GM12878 (cell line): ENCODE data around the gene PHF21B. TPM values are rescaled to one million over a fixed set of nuclear protein-coding genes. Genes with fewer than 3 reads are reported as not detected.

Source experiments
- BHLHE40 ChIP-seq, 2 experiments: fragments of 450-650 bp in 1 of 2; IDR thresholded peaks; 2 replicates each; pipeline ENCODE4 v1.6.1; 2011 to 2017; ENCODE audit warnings: low read depth in 2 of 2, borderline replicate concordance in 1 of 2, improper control_type of control experiment in 1 of 2, low read length in 1 of 2, mild to moderate bottlenecking in 1 of 2
- CHD1 ChIP-seq: IDR thresholded peaks from 2 replicates; pipeline ENCODE4 v1.6.1; 2012; ENCODE audit warnings: low read depth, low read length, improper control_type of control experiment
- GABPA ChIP-seq: IDR thresholded peaks from 2 replicates; pipeline ENCODE4 v1.6.1; 2014; ENCODE audit warnings: antibody characterized with exemption, low read depth, mild to moderate bottlenecking, inconsistent platforms
- POLR2A ChIP-seq: IDR thresholded peaks from 2 replicates; pipeline ENCODE4 v1.6.1; 2011; ENCODE audit warnings: low read depth, mild to moderate bottlenecking, low read length
- RCOR1 ChIP-seq: conservative IDR thresholded peaks from 2 replicates; pipeline ENCODE4 v1.6.1; 2012; ENCODE audit warnings: low read depth, low read length, improper control_type of control experiment
- SIN3A ChIP-seq: IDR thresholded peaks from 2 replicates; pipeline ENCODE4 v1.6.1; 2012; ENCODE audit warnings: low read depth, low read length, improper control_type of control experiment
- TAF1 ChIP-seq: IDR thresholded peaks from 2 replicates; pipeline ENCODE4 v1.6.1; 2011; ENCODE audit warnings: mild to moderate bottlenecking, low read depth, low read length, borderline replicate concordance
- TCF3 ChIP-seq: IDR thresholded peaks from 2 replicates; pipeline ENCODE4 v1.6.1; 2012; ENCODE audit warnings: low read depth, mild to moderate bottlenecking, low read length, borderline replicate concordance; ENCODE audit not compliant: insufficient read depth
- YBX1 ChIP-seq: fragments of 450-650 bp; IDR thresholded peaks from 2 replicates; pipeline ENCODE4 v1.6.1; 2016; ENCODE audit warnings: antibody characterized with exemption
- ZNF207 ChIP-seq: fragments of 450-650 bp; IDR thresholded peaks from 2 replicates; pipeline ENCODE4 v1.6.1; 2014; ENCODE audit warnings: antibody characterized with exemption, mild to moderate bottlenecking, borderline replicate concordance
- polyA plus RNA-seq, 11 experiments: library from polyadenylated mRNA; depleted of rRNA in 4 of 11; unstranded in 6 of 11; stranded (reverse) in 5 of 11; fragments of >200 nt; fragmentation: Nextera tagmentation in 4 of 11; fragmentation: Illumina TruSeq in 1 of 11; extraction: Ambion mirVana in 4 of 11; extraction: Trizol in 1 of 11; gene quantifications; 1 replicate in 1 of 11; 2 replicates in 10 of 11; pipeline versions ENCODE4 v1.2.1 to v1.2.3, GENCODE V29; 2011 to 2016; ENCODE audit warnings: inconsistent platforms in 2 of 11, missing spikeins in 2 of 11, low read depth in 1 of 11
- total RNA-seq, 4 experiments: library from RNA; depleted of rRNA in 3 of 4; stranded (reverse); fragments of >200 nt in 3 of 4; fragmentation: Illumina TruSeq in 1 of 4; extraction: Trizol in 1 of 4; gene quantifications; 2 replicates each; pipeline versions ENCODE4 v1.2.1 to v1.2.3, GENCODE V29; 2013 to 2021
- TF ChIP-seq, protein P1 (sequence below): IDR thresholded peaks from 2 replicates; pipeline ENCODE4 v1.6.1; 2012; ENCODE audit warnings: improper control_type of control experiment, low read depth, low read length; ENCODE audit not compliant: insufficient replicate concordance
- TF ChIP-seq, protein P2 (sequence below): fragments of 450-650 bp; IDR thresholded peaks from 2 replicates; pipeline ENCODE4 v1.6.1; 2018; ENCODE audit warnings: borderline replicate concordance, mild to moderate bottlenecking; ENCODE audit not compliant: partially characterized antibody

The PHF21B gene
- total and polyA plus RNA-seq, 10 of the 15 experiments (the other 5 are each of a cell fraction or from before 2014, with no cell fraction given) = 0.03 to 0.35 TPM; not detected in 8

DNA sequence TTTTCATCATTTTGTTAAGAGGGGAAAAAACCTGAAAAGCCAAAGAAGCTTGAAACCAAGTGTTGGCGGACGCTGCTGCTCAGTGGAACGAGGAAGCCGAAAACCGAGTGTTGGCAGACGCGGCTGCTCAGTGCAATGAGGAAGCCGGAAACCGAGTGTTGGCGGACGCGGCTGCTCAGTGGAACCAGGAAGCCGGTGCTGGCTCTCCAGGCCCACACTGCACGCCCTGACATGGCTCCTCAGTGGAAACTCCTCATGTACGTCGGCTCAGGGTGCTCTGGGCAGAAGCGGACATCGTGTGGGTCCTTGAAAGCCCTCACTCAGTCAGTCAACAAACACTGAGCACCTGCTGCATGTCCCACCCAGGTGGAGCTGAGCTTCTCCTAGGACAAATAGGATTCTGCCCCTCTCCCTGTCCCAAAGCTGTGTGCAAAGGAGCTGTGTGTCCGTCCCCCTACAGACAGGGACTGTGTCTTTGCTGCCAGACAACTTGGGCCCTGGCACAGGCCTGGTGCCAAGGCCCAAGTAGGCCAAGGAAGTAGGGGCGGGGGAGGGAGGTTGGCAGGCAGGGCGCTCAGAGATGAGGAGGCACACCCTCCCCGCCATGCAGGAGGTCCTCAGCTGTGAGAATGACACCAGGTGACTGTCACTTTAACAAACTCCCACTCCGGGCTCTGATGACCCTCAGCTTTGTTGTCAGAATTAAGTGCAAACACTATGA is 37.3 kb downstream of the PHF21B start (continued):
- TF ChIP-seq, protein P1, sequence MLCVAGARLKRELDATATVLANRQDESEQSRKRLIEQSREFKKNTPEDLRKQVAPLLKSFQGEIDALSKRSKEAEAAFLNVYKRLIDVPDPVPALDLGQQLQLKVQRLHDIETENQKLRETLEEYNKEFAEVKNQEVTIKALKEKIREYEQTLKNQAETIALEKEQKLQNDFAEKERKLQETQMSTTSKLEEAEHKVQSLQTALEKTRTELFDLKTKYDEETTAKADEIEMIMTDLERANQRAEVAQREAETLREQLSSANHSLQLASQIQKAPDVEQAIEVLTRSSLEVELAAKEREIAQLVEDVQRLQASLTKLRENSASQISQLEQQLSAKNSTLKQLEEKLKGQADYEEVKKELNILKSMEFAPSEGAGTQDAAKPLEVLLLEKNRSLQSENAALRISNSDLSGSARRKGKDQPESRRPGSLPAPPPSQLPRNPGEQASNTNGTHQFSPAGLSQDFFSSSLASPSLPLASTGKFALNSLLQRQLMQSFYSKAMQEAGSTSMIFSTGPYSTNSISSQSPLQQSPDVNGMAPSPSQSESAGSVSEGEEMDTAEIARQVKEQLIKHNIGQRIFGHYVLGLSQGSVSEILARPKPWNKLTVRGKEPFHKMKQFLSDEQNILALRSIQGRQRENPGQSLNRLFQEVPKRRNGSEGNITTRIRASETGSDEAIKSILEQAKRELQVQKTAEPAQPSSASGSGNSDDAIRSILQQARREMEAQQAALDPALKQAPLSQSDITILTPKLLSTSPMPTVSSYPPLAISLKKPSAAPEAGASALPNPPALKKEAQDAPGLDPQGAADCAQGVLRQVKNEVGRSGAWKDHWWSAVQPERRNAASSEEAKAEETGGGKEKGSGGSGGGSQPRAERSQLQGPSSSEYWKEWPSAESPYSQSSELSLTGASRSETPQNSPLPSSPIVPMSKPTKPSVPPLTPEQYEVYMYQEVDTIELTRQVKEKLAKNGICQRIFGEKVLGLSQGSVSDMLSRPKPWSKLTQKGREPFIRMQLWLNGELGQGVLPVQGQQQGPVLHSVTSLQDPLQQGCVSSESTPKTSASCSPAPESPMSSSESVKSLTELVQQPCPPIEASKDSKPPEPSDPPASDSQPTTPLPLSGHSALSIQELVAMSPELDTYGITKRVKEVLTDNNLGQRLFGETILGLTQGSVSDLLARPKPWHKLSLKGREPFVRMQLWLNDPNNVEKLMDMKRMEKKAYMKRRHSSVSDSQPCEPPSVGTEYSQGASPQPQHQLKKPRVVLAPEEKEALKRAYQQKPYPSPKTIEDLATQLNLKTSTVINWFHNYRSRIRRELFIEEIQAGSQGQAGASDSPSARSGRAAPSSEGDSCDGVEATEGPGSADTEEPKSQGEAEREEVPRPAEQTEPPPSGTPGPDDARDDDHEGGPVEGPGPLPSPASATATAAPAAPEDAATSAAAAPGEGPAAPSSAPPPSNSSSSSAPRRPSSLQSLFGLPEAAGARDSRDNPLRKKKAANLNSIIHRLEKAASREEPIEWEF = no peak
- TF ChIP-seq, protein P2, sequence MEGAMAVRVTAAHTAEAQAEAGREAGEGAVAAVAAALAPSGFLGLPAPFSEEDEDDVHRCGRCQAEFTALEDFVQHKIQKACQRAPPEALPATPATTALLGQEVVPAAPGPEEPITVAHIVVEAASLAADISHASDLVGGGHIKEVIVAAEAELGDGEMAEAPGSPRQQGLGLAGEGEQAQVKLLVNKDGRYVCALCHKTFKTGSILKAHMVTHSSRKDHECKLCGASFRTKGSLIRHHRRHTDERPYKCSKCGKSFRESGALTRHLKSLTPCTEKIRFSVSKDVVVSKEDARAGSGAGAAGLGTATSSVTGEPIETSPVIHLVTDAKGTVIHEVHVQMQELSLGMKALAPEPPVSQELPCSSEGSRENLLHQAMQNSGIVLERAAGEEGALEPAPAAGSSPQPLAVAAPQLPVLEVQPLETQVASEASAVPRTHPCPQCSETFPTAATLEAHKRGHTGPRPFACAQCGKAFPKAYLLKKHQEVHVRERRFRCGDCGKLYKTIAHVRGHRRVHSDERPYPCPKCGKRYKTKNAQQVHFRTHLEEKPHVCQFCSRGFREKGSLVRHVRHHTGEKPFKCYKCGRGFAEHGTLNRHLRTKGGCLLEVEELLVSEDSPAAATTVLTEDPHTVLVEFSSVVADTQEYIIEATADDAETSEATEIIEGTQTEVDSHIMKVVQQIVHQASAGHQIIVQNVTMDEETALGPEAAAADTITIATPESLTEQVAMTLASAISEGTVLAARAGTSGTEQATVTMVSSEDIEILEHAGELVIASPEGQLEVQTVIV = no peak
- TF ChIP-seq RCOR1 (no peak), SIN3A (no peak), TAF1 (peak; percentile 20; the same call in 1 of the 2 replicates), YBX1 (no peak), ZNF207 (no peak), GABPA (peak; percentile 52; the same call in 1 of the 2 replicates), POLR2A (peak; percentile 59), TCF3 (0 out of 2 replicates have a peak, but pooled peaks have one; percentile 20), CHD1 (no peak), BHLHE40 (IDR thresholded peaks at IDR 0.05; ENCODE audit: borderline replicate concordance in 1 of 2, low read depth in 2 of 2, low read length in 1 of 2) (0 out of 4 replicates have a peak, but pooled peaks of 1 of the 2 experiments have one; percentile 7)
